Ovary (tissue), 9 donors: ENCODE data around the gene DNAJC25. TPM values are rescaled to one million over a fixed set of nuclear protein-coding genes. Genes with fewer than 3 reads are reported as not detected.

Experiments used
- DNase-seq, 5 donors: peaks; one replicate each; pipeline ENCODE4 v3.0.0-alpha.2; 2019 to 2020
- H3K27ac ChIP-seq, 2 donors: fragments of 200-600 bp; one replicate each; pipeline versions ENCODE4 v1.5.1 to v1.8.0; 2019 to 2022
- H3K27me3 ChIP-seq: fragments of 200-600 bp; one replicate; pipeline ENCODE4 v1.8.0; 2022
- H3K36me3 ChIP-seq: fragments of 200-600 bp; sonication (generic); one replicate; pipeline ENCODE4 v1.5.1; 2019
- H3K4me1 ChIP-seq: one replicate; pipeline ENCODE4 v1.8.1; 2013; ENCODE audit warnings: mild to moderate bottlenecking, moderate library complexity; ENCODE audit not compliant: insufficient read depth
- H3K4me3 ChIP-seq: fragments of 200-600 bp; sonication (generic); one replicate; pipeline ENCODE4 v1.5.1; 2017
- H3K9me3 ChIP-seq, 2 donors: fragments of 200-600 bp in 1 of 2; sonication (generic) in 1 of 2; one replicate each; pipeline versions ENCODE4 v1.5.1 to v1.8.1; 2013 to 2019; ENCODE audit warnings: mild to moderate bottlenecking in 1 of 2, moderate library complexity in 1 of 2
- CTCF ChIP-seq, 3 donors: fragments of 450-650 bp in 2 of 3; fragments of 200-600 bp in 1 of 3; IDR thresholded peaks; one replicate each; pipeline versions ENCODE4 v1.5.1 to v1.8.0; 2016 to 2022; ENCODE audit warnings: antibody characterized with exemption in 3 of 3, mild to moderate bottlenecking in 1 of 3
- EP300 ChIP-seq: sonication (generic); formaldehyde crosslinking; IDR thresholded peaks from one replicate; pipeline ENCODE4 v1.6.1; 2017; ENCODE audit warnings: antibody characterized with exemption
- POLR2A ChIP-seq: fragments of 450-650 bp; IDR thresholded peaks from one replicate; pipeline ENCODE4 v1.6.1; 2017; ENCODE audit warnings: antibody characterized with exemption, mild to moderate bottlenecking, moderate library complexity
- WGBS, 3 donors: extraction: QIAGEN DNeasy Blood & Tissue Kit in 1 of 3; methylation state at CpG; one replicate each; pipeline versions ENCODE4 v1.1.5 to v1.1.7; 2013 to 2017; 5-methylcytosine and 5-hydroxymethylcytosine counted together
- intact Hi-C, 4 donors: fragments of 100-400 bp; cut with DNase I; formaldehyde crosslinking; loops; one replicate each; pipeline versions ENCODE4 v1.11.0 to v1.15.1; 2022 to 2023
- polyA plus RNA-seq, 2 donors: library from polyadenylated mRNA; stranded (reverse); fragments of 200-250 nt in 1 of 2; fragments of 350-450 nt in 1 of 2; fragmentation: Illumina TruSeq in 1 of 2; extraction: RNeasy Lipid Tissue Mini Kit (QIAGEN cat#74804) in 1 of 2; gene quantifications; one replicate each; pipeline ENCODE4 v1.2.3, GENCODE V29; 2013 to 2014
- total RNA-seq, 7 donors: library from RNA; depleted of rRNA in 2 of 7; stranded (reverse); fragments of >200 nt in 2 of 7; fragmentation: NEBNext Ultra II Directional in 3 of 7; extraction: Animal tissue kit (Norgen Biotek cat#: 25700) in 3 of 7; gene quantifications; one replicate each; pipeline versions ENCODE4 v1.1.0 to v1.2.4, GENCODE V29; 2016 to 2023
- donor health status: DM: no; HTN: no; CAD: no; lungs with moderate emphysema.
- donor health status: DM: no; HTN: no; CAD: no.
- donor health status: Bipolar disorder and iron deficiency.
- donor health status: DM: yes; HTN: yes; CAD: no.
- donor health status: DM: no; HTN: no; CAD: no.
- donor health status: DM: yes; HTN: yes; CAD: no.

DNAJC25 gene
- total and polyA plus RNA-seq, 9 donors = 5.3 to 12.3 (median 7.9) TPM

GRCh38 chr9:111630964-111631213 lies 245 bp upstream of the DNAJC25 start:
- Histone ChIP-seq H3K4me3 (peak overlapping the region; percentile 77), H3K36me3 (no peaks in the 10 kb centered on the region), H3K27me3 (no peaks in the 10 kb centered on the region), H3K4me1 (peaks cover 6% of the 10 kb centered on the region), H3K9me3 (no peaks in the 10 kb centered on the region), H3K27ac (peak overlapping the region; percentile 35 to 63)
- 0 to 1% (median 1%) methylated on average over 14 of the region's 14 CpGs for WGBS, 3 donors
- DNase-seq = no peak
- TF ChIP-seq CTCF (IDR thresholded peaks at IDR 0.05) (no peak), POLR2A (no peak)
- intact Hi-C loops = no loop called here

- Histone ChIP-seq H3K27ac (no peak overlapping the region), H3K36me3 (no peaks in the 10 kb centered on the region), H3K4me3 (peak overlapping the region; percentile 77), H3K27me3 (no peaks in the 10 kb centered on the region), H3K9me3 (no peaks in the 10 kb centered on the region), H3K4me1 (peaks cover 6% of the 10 kb centered on the region)
- WGBS, 3 donors = 36 to 41% (median 39%) methylated on average over 5 of the region's 5 CpGs
- intact Hi-C loops = no loop called here
- DNase-seq = no peak
- TF ChIP-seq POLR2A (no peak), EP300 (no peak), CTCF (IDR thresholded peaks at IDR 0.05) (no peak)
These were observed 926 bp downstream of the DNAJC25 start for GRCh38 chr9:111632060-111632459.

- Histone ChIP-seq H3K4me1 (peaks cover 6% of the 10 kb centered on the region), H3K4me3 (no peak overlapping the region), H3K27me3 (no peaks in the 10 kb centered on the region), H3K9me3 (no peaks in the 10 kb centered on the region), H3K36me3 (no peaks in the 10 kb centered on the region), H3K27ac (no peak overlapping the region)
- intact Hi-C loops = no loop called here
- WGBS, 3 donors = 59 to 80% (median 68%) methylated on average over 7 of the region's 7 CpGs
- no peak for DNase-seq
- TF ChIP-seq POLR2A (no peak), CTCF (IDR thresholded peaks at IDR 0.05) (no peak), EP300 (no peak)
These were observed 1.7 kb downstream of the DNAJC25 start for GRCh38 chr9:111632695-111633388.

- DNase-seq = no peak
- Histone ChIP-seq H3K4me3 (no peak overlapping the region), H3K36me3 (no peaks in the 10 kb centered on the region), H3K27me3 (no peaks in the 10 kb centered on the region), H3K27ac (no peak overlapping the region), H3K4me1 (peaks cover 6% of the 10 kb centered on the region), H3K9me3 (no peaks in the 10 kb centered on the region)
- TF ChIP-seq POLR2A = no peak
- no peak for TF ChIP-seq CTCF (IDR thresholded peaks at IDR 0.05)
- no peak for TF ChIP-seq EP300
- 71 to 91% (median 84%) methylated on average over 1 of the region's 1 CpG for WGBS, 3 donors
- intact Hi-C loops = no loop called here
These were observed 2.2 kb downstream of the DNAJC25 start for GRCh38 chr9:111633389-111633736.
